Lower leg skin (tissue), 3 donors: ENCODE data around the gene EFCAB11.

Experiments used
- CTCF ChIP-seq, 3 donors: fragments of 450-650 bp; IDR thresholded peaks; one replicate each; pipeline ENCODE4 v1.5.1; 2016; ENCODE audit warnings: antibody characterized with exemption in 3 of 3, mild to moderate bottlenecking in 3 of 3, moderate library complexity in 2 of 3
- POLR2A ChIP-seq, 2 donors: fragments of 450-650 bp; IDR thresholded peaks; one replicate each; pipeline ENCODE4 v1.6.1; 2016 to 2017; ENCODE audit warnings: antibody characterized with exemption in 2 of 2, mild to moderate bottlenecking in 1 of 2, moderate library complexity in 1 of 2

GRCh38 chr14:89941830-89942377, 12.6 kb downstream of the EFCAB11 start:
- TF ChIP-seq POLR2A (IDR thresholded peaks at IDR 0.05) = no peak
- no peak for TF ChIP-seq CTCF (IDR thresholded peaks at IDR 0.05)
